HCT116 (cell line): ENCODE data around the gene NTN4. TPM values are rescaled to one million over a fixed set of nuclear protein-coding genes. Genes with fewer than 3 reads are reported as not detected.

Experiments used
- ATAC-seq: fragments of 200-7000 bp; cut with Tn5 transposase; 2 replicates; pipeline ENCODE4 v1.9.1; 2020; ENCODE audit warnings: mild to moderate bottlenecking, moderate library complexity
- BruUV-seq: library from RNA; stranded (reverse); fragments of 400-500 nt; replicated peaks from 2 replicates; lab custom pipeline; 2021; lab: Mats Ljungman, UMichigan
- CTCF ChIA-PET: fragments of 300-600 bp; sonication (Branson Sonifier 250); formaldehyde crosslinking; loops from one replicate; lab custom pipeline; 2021; ENCODE audit warnings: antibody characterized with exemption; lab: Charles Lee
- POLR2A ChIA-PET: fragments of 300-600, 350-600 bp; sonication (Branson Sonifier 250); formaldehyde crosslinking; loops from one replicate; lab custom pipeline; 2021; ENCODE audit warnings: antibody characterized with exemption; lab: Charles Lee
- RAD21 ChIA-PET, 2 experiments: fragments of 300-600 bp; sonication (Branson Sonifier 250); formaldehyde crosslinking; loops; one replicate each; lab custom pipeline; 2023; ENCODE audit warnings: low total read pairs in 2 of 2; ENCODE audit not compliant: uncharacterized antibody in 2 of 2, unreplicated experiment in 2 of 2, low non-redundant PET in 1 of 2; lab: Charles Lee
- DNase-seq: peaks from one replicate; pipeline ENCODE4 v3.0.0-alpha.2; 2010; ENCODE audit warnings: low read depth, low spot score
- H2AFZ ChIP-seq: fragments of 200-600 bp; shearing (Covaris generic), sonication (generic); 2 replicates; pipeline ENCODE4 v1.6.1; 2017; ENCODE audit warnings: low read depth, mixed run types, mixed read lengths, antibody characterized with exemption, low read length; ENCODE audit not compliant: poor library complexity, severe bottlenecking
- H3K27ac ChIP-seq: 2 replicates; pipeline ENCODE4 v1.5.1; 2012; ENCODE audit warnings: low read depth, low read length
- H3K27me3 ChIP-seq: fragments of 200-600 bp; sonication (generic); 2 replicates; pipeline ENCODE4 v1.6.1; 2016; ENCODE audit warnings: mixed run types, low read length, mixed read lengths; ENCODE audit not compliant: insufficient read depth
- H3K36me3 ChIP-seq, 2 experiments: fragments of 200-500 bp in 1 of 2; fragments of 200-600 bp in 1 of 2; sonication (Bioruptor generic) in 1 of 2; sonication (generic) in 1 of 2; 2 replicates each; pipeline versions ENCODE4 v1.5.1 to v1.6.1; 2014 to 2016; ENCODE audit warnings: low read length in 2 of 2, inconsistent platforms in 1 of 2, mixed read lengths in 1 of 2, mixed run types in 1 of 2; ENCODE audit not compliant: insufficient read depth in 2 of 2, control insufficient read depth in 1 of 2
- H3K4me1 ChIP-seq, 2 experiments: fragments of 200-600 bp in 1 of 2; sonication (generic) in 1 of 2; 2 replicates each; pipeline versions ENCODE4 v1.5.1 to v1.6.1; 2012 to 2017; ENCODE audit warnings: low read length in 2 of 2, inconsistent platforms in 1 of 2, mild to moderate bottlenecking in 1 of 2, mixed read lengths in 1 of 2, mixed run types in 1 of 2, moderate library complexity in 1 of 2; ENCODE audit not compliant: insufficient read depth in 2 of 2, control insufficient read depth in 1 of 2
- H3K4me2 ChIP-seq: fragments of 200-600 bp; sonication (generic); 2 replicates; pipeline ENCODE4 v1.6.1; 2017; ENCODE audit warnings: mixed run types, low read length, mixed read lengths
- H3K4me3 ChIP-seq, 2 experiments: fragments of 200-600 bp in 1 of 2; sonication (generic) in 1 of 2; replicated peaks in 1 of 2; 2 replicates each; pipeline ENCODE4 v1.5.1; 2011 to 2016; ENCODE audit warnings: low read length in 2 of 2, control low read depth in 1 of 2, low read depth in 1 of 2, mild to moderate bottlenecking in 1 of 2, mixed read lengths in 1 of 2, mixed run types in 1 of 2
- H3K79me2 ChIP-seq: fragments of 200-600 bp; sonication (generic); 2 replicates; pipeline ENCODE4 v1.6.1; 2017; ENCODE audit warnings: mild to moderate bottlenecking, mixed run types, low read length, moderate library complexity, mixed read lengths; ENCODE audit not compliant: insufficient read depth
- H3K9ac ChIP-seq: fragments of 200-600 bp; sonication (generic); 2 replicates; pipeline ENCODE4 v1.6.1; 2016; ENCODE audit warnings: low read length, mixed read lengths
- H3K9me2 ChIP-seq: fragments of 200-600 bp; sonication (generic), shearing (Covaris generic); 2 replicates; pipeline ENCODE4 v1.6.1; 2017; ENCODE audit warnings: mixed run types, mild to moderate bottlenecking, moderate library complexity; ENCODE audit not compliant: insufficient read depth
- H3K9me3 ChIP-seq, 2 experiments: fragments of 200-500 bp in 1 of 2; fragments of 200-600 bp in 1 of 2; sonication (Bioruptor generic) in 1 of 2; sonication (generic) in 1 of 2; 2 replicates each; pipeline ENCODE4 v1.6.1; 2014 to 2017; ENCODE audit warnings: low read length in 2 of 2, mixed read lengths in 2 of 2, inconsistent platforms in 1 of 2, low read depth in 1 of 2, mild to moderate bottlenecking in 1 of 2, mixed run types in 1 of 2, moderate library complexity in 1 of 2; ENCODE audit not compliant: control insufficient read depth in 1 of 2, insufficient read depth in 1 of 2
- H4K20me1 ChIP-seq: fragments of 200-600 bp; sonication (generic), shearing (Covaris generic); 2 replicates; pipeline ENCODE4 v1.6.1; 2017; ENCODE audit warnings: mixed run types, mild to moderate bottlenecking, moderate library complexity; ENCODE audit not compliant: insufficient read depth
- CEBPB ChIP-seq: IDR thresholded peaks from 2 replicates; pipeline ENCODE4 v1.6.1; 2012; ENCODE audit warnings: low read depth
- EZH2 ChIP-seq: fragments of 200-600 bp; sonication (generic); IDR thresholded peaks from 2 replicates; pipeline ENCODE4 v1.6.1; 2017; ENCODE audit warnings: antibody characterized with exemption, mixed run types
- FOSL1 ChIP-seq: IDR thresholded peaks from 2 replicates; pipeline ENCODE4 v1.6.1; 2012; ENCODE audit warnings: low read depth
- JUND ChIP-seq: IDR thresholded peaks from 2 replicates; pipeline ENCODE4 v1.6.1; 2012
- MAX ChIP-seq: IDR thresholded peaks from 2 replicates; pipeline ENCODE4 v1.6.1; 2012
- POLR2AphosphoS5 ChIP-seq: IDR thresholded peaks from 2 replicates; pipeline ENCODE4 v1.6.1; 2011; ENCODE audit warnings: mild to moderate bottlenecking, low read depth, low read length, moderate library complexity
- SP1 ChIP-seq: IDR thresholded peaks from 2 replicates; pipeline ENCODE4 v1.6.1; 2012; ENCODE audit warnings: low read depth
- ZBTB33 ChIP-seq: IDR thresholded peaks from 2 replicates; pipeline ENCODE4 v1.6.1; 2011; ENCODE audit warnings: mild to moderate bottlenecking, low read length, moderate library complexity; ENCODE audit not compliant: insufficient replicate concordance; ENCODE audit errors: extremely low read depth
- ZNF274 ChIP-seq: fragments of 200-500 bp; sonication (Bioruptor generic); IDR thresholded peaks from 2 replicates; pipeline ENCODE4 v1.6.1; 2014; ENCODE audit warnings: mild to moderate bottlenecking, low read depth, low read length, inconsistent platforms
- intact Hi-C: fragments of 100-400 bp; cut with micrococcal nuclease; formaldehyde crosslinking; loops from 2 replicates; pipeline ENCODE4 v1.10.0; 2022
- total RNA-seq: library from RNA; stranded (reverse); gene quantifications from one replicate; pipeline ENCODE4 v1.2.1, GENCODE V29; 2021; ENCODE audit not compliant: unreplicated experiment

NTN4 gene
- total RNA-seq, 1 experiment from 2014 or later = 4.3 TPM

GRCh38 chr12:95788637-95789036 lies 1.9 kb downstream of the NTN4 start:
- ChIA-PET CTCF (no interaction called here), RAD21 (no interaction called here), POLR2A (no interaction called here)
- Histone ChIP-seq H3K9me3 (no peaks in the 10 kb centered on the region), H3K27me3 (peaks cover 7% of the 10 kb centered on the region; the same call in 1 of the 2 replicates), H3K4me1 (peaks cover 19 to 40% of the 10 kb centered on the region in 2 experiments; a peak in 3 of 4 replicates), H3K36me3 (no peaks in the 10 kb centered on the region), H3K9ac (no peak overlapping the region), H3K79me2 (no peaks in the 10 kb centered on the region), H3K27ac (no peak overlapping the region), H4K20me1 (no peaks in the 10 kb centered on the region), H3K4me3 (no peak overlapping the region), H2AFZ (no peak overlapping the region), H3K4me2 (peak overlapping the region; percentile 96), H3K9me2 (no peaks in the 10 kb centered on the region)
- ATAC-seq (no peak), DNase-seq (no peak)
- intact Hi-C loops = no loop called here
- TF ChIP-seq EZH2 (no peak), SP1 (no peak), ZBTB33 (no peak), JUND (peak; percentile 42; the same call in 1 of the 2 replicates), POLR2AphosphoS5 (no peak), CEBPB (no peak), MAX (no peak), FOSL1 (peak; percentile 56), ZNF274 (no peak)
- BruUV-seq = no TSS peak
